Neural progenitor cell (in vitro differentiated cells): ENCODE results near the gene SLC25A26.

Source experiments
- CTCF ChIP-seq: fragments of 200-600 bp; sonication (generic); IDR thresholded peaks from 2 replicates; pipeline ENCODE4 v1.5.1; 2017; ENCODE audit warnings: antibody characterized with exemption, mild to moderate bottlenecking
- EZH2 ChIP-seq: fragments of 200-600 bp; sonication (generic); IDR thresholded peaks from 2 replicates; pipeline ENCODE4 v1.6.1; 2017; ENCODE audit warnings: antibody characterized with exemption, mild to moderate bottlenecking, moderate library complexity

GRCh38 chr3:66335671-66336070, 114.9 kb downstream of the SLC25A26 start:
- no peak for TF ChIP-seq CTCF
- no peak for TF ChIP-seq EZH2
